Adipose tissue (tissue), 3 donors: ENCODE measurements around the gene RFPL2. TPM values are rescaled to one million over a fixed set of nuclear protein-coding genes. Genes with fewer than 3 reads are reported as not detected.

Experiments used
- polyA plus RNA-seq, 3 donors: library from polyadenylated mRNA; stranded (reverse); fragments of 200-250 nt; gene quantifications; one replicate each; pipeline ENCODE4 v1.2.3, GENCODE V29; 2013
- donor health status: healthy with polysubstance abuse.
- donor health status: Bipolar disorder and iron deficiency.
- donor health status: healthy.

RFPL2 gene
- polyA plus RNA-seq, 3 donors = not detected

Other genes starting within 250 kb of the RFPL2 start
- gene SLC5A1, start 161.8 kb downstream of the RFPL2 start, polyA plus RNA-seq = under 1 TPM in 2 of 3 donors, not detected in 1; 0.28 to 0.60 TPM
- under 1 TPM in 1 of 3 donors, not detected in 2; 0.36 TPM for gene C22orf42, start 45.8 kb downstream of the RFPL2 start, polyA plus RNA-seq
- gene SLC5A4, start 50.3 kb upstream of the RFPL2 start, polyA plus RNA-seq = 1 to 10 TPM in 1 of 3 donors, under 1 TPM in 2; 0.25 to 2.5 (median 0.81) TPM
- gene RFPL3, start 152.8 kb upstream of the RFPL2 start, polyA plus RNA-seq = not detected
- gene RTCB, start 207.2 kb upstream of the RFPL2 start, polyA plus RNA-seq = 10 to 100 TPM; 34.4 to 56.3 (median 41.3) TPM